SK-N-SH (cell line): ENCODE data around the gene ZEB1. TPM values are rescaled to one million over a fixed set of nuclear protein-coding genes. Genes with fewer than 3 reads are reported as not detected.

ENCODE experiments used
- CTCF ChIA-PET: fragments of 300-600, 350-600 bp; formaldehyde crosslinking; extraction: SDS; loops from one replicate; lab custom pipeline; 2021; lab: Yijun Ruan, JAX
- POLR2A ChIA-PET: fragments of 350-600 bp; sonication (Branson Sonifier 250); formaldehyde crosslinking; extraction: SDS; loops from one replicate; lab custom pipeline; 2020; ENCODE audit warnings: antibody characterized with exemption, inconsistent platforms; lab: Yijun Ruan, JAX
- DNase-seq: peaks from one replicate; pipeline ENCODE4 v3.0.0; 2012
- H2AFZ ChIP-seq: fragments of 200-600 bp; sonication (generic); 2 replicates; pipeline ENCODE4 v1.8.1; 2016; ENCODE audit warnings: antibody characterized with exemption, mild to moderate bottlenecking, low read depth
- H3F3A ChIP-seq: fragments of 200-600 bp; sonication (generic); replicated peaks from 2 replicates; pipeline ENCODE3; 2016; ENCODE audit warnings: antibody characterized with exemption, mild to moderate bottlenecking; ENCODE audit not compliant: insufficient read depth
- H3K27ac ChIP-seq, 2 experiments: fragments of 200-500 bp in 1 of 2; fragments of 200-600 bp in 1 of 2; sonication (Bioruptor generic) in 1 of 2; sonication (generic), shearing (Covaris generic) in 1 of 2; 2 replicates each; pipeline versions ENCODE4 v1.5.1 to v1.6.1; 2014 to 2016; ENCODE audit warnings: low read depth in 2 of 2, inconsistent platforms in 1 of 2, low read length in 1 of 2, mild to moderate bottlenecking in 1 of 2, mixed read lengths in 1 of 2
- H3K27me3 ChIP-seq: fragments of 200-600 bp; sonication (generic), shearing (Covaris generic); 2 replicates; pipeline ENCODE4 v1.6.1; 2016; ENCODE audit warnings: mixed run types; ENCODE audit not compliant: insufficient read depth
- H3K36me3 ChIP-seq, 2 experiments: fragments of 200-500 bp in 1 of 2; fragments of 200-600 bp in 1 of 2; sonication (Bioruptor generic) in 1 of 2; sonication (generic) in 1 of 2; replicated peaks in 1 of 2; 2 replicates each; pipeline versions ENCODE3 to v1.5.1; 2014 to 2016; ENCODE audit warnings: low read length in 1 of 2, mild to moderate bottlenecking in 1 of 2; ENCODE audit not compliant: insufficient read depth in 2 of 2, control insufficient read depth in 1 of 2
- H3K4me1 ChIP-seq, 2 experiments: fragments of 200-500 bp in 1 of 2; fragments of 200-600 bp in 1 of 2; sonication (Bioruptor generic) in 1 of 2; sonication (generic), shearing (Covaris generic) in 1 of 2; 2 replicates each; pipeline versions ENCODE4 v1.5.1 to v1.6.1; 2014 to 2016; ENCODE audit warnings: low read depth in 1 of 2, low read length in 1 of 2, mixed run types in 1 of 2; ENCODE audit not compliant: insufficient read depth in 2 of 2, control insufficient read depth in 1 of 2
- H3K4me2 ChIP-seq: fragments of 200-600 bp; sonication (generic), shearing (Covaris generic); 2 replicates; pipeline ENCODE4 v1.6.1; 2017; ENCODE audit warnings: mixed run types
- H3K4me3 ChIP-seq, 2 experiments: fragments of 200-500 bp in 1 of 2; fragments of 200-600 bp in 1 of 2; sonication (Bioruptor generic) in 1 of 2; sonication (generic), shearing (Covaris generic) in 1 of 2; 2 replicates each; pipeline versions ENCODE4 v1.5.1 to v1.8.1; 2014 to 2016; ENCODE audit warnings: low read depth in 2 of 2, inconsistent platforms in 1 of 2, low read length in 1 of 2, mild to moderate bottlenecking in 1 of 2, mixed read lengths in 1 of 2, moderate library complexity in 1 of 2
- H3K79me2 ChIP-seq: fragments of 200-600 bp; sonication (generic); 2 replicates; pipeline ENCODE4 v1.8.1; 2017; ENCODE audit warnings: mild to moderate bottlenecking; ENCODE audit not compliant: insufficient read depth
- H3K9ac ChIP-seq: fragments of 200-600 bp; sonication (generic); 2 replicates; pipeline ENCODE4 v1.6.1; 2017; ENCODE audit warnings: mixed run types
- H3K9me2 ChIP-seq: fragments of 200-600 bp; sonication (generic); 2 replicates; pipeline ENCODE4 v1.6.1; 2017; ENCODE audit warnings: mixed run types
- H3K9me3 ChIP-seq: fragments of 200-600 bp; sonication (generic); 2 replicates; pipeline ENCODE4 v1.6.1; 2017; ENCODE audit warnings: mixed run types, mild to moderate bottlenecking, moderate library complexity
- H4K20me1 ChIP-seq: fragments of 200-600 bp; sonication (generic); 2 replicates; pipeline ENCODE4 v1.6.1; 2017; ENCODE audit warnings: mild to moderate bottlenecking, mixed run types; ENCODE audit not compliant: insufficient read depth
- ELF1 ChIP-seq: IDR thresholded peaks from 2 replicates; pipeline ENCODE4 v1.4.0; 2012
- FOSL2 ChIP-seq: IDR thresholded peaks from 2 replicates; pipeline ENCODE4 v1.4.0; 2012; ENCODE audit warnings: low read depth, mild to moderate bottlenecking, moderate library complexity, borderline replicate concordance
- FOXJ3 ChIP-seq: sonication (generic); formaldehyde crosslinking; IDR thresholded peaks from 2 replicates; pipeline ENCODE4 v1.5.1; 2020; ENCODE audit warnings: mild to moderate bottlenecking, missing genetic modification reagents
- JUND ChIP-seq: IDR thresholded peaks from 2 replicates; pipeline ENCODE4 v1.4.0; 2012
- MXI1 ChIP-seq: IDR thresholded peaks from 2 replicates; pipeline ENCODE4 v1.6.1; 2012; ENCODE audit warnings: mild to moderate bottlenecking, low read depth, low read length, improper control_type of control experiment
- NFIC ChIP-seq: IDR thresholded peaks from 2 replicates; pipeline ENCODE4 v1.4.0; 2012; ENCODE audit warnings: borderline replicate concordance
- NRF1 ChIP-seq: IDR thresholded peaks from 2 replicates; pipeline ENCODE4 v1.6.1; 2012; ENCODE audit warnings: low read depth, mild to moderate bottlenecking, low read length
- POLR2AphosphoS5 ChIP-seq: IDR thresholded peaks from 2 replicates; pipeline ENCODE4 v1.6.1; 2012; ENCODE audit warnings: low read depth, low read length
- RAD21 ChIP-seq: IDR thresholded peaks from 2 replicates; pipeline ENCODE4 v1.6.1; 2012; ENCODE audit warnings: mild to moderate bottlenecking, low read length
- RCOR1 ChIP-seq: fragments of 150-350 bp; IDR thresholded peaks from 2 replicates; pipeline ENCODE4 v1.6.1; 2017; ENCODE audit warnings: antibody characterized with exemption, low read length
- RXRA ChIP-seq: IDR thresholded peaks from 2 replicates; pipeline ENCODE4 v1.4.0; 2012; ENCODE audit warnings: low read depth, mild to moderate bottlenecking, borderline replicate concordance
- SIN3A ChIP-seq: IDR thresholded peaks from 2 replicates; pipeline ENCODE4 v1.6.1; 2012; ENCODE audit warnings: low read depth, mild to moderate bottlenecking, low read length, moderate library complexity, borderline replicate concordance
- TAF1 ChIP-seq: IDR thresholded peaks from 2 replicates; pipeline ENCODE4 v1.6.1; 2012; ENCODE audit warnings: low read depth, mild to moderate bottlenecking, low read length, moderate library complexity, borderline replicate concordance
- USF1 ChIP-seq: IDR thresholded peaks from 2 replicates; pipeline ENCODE4 v1.4.0; 2012; ENCODE audit warnings: low read depth, borderline replicate concordance
- WGBS: methylation state at CpG from one replicate; pipeline ENCODE4 v1.1.6; 2017; ENCODE audit warnings: low lambda C conversion rate; 5-methylcytosine and 5-hydroxymethylcytosine counted together
- polyA plus RNA-seq, 3 experiments: library from polyadenylated mRNA; depleted of rRNA; stranded (reverse); fragments of >200 nt; gene quantifications; 2 replicates each; pipeline ENCODE4 v1.2.3, GENCODE V29; 2012
- TF ChIP-seq, protein P1 (sequence below): fragments of 150-350 bp; IDR thresholded peaks from 2 replicates; pipeline ENCODE4 v1.6.1; 2016; ENCODE audit warnings: mild to moderate bottlenecking, low read depth, low read length
- TF ChIP-seq, protein P2 (sequence below): IDR thresholded peaks from 2 replicates; pipeline ENCODE4 v1.4.0; 2012; ENCODE audit warnings: low read depth

ZEB1 gene
- polyA plus RNA-seq, 1 of the 3 experiments (the other 2 are of a cell fraction) = 5.4 TPM

GRCh38 chr10:31536302-31536701 is 217.3 kb downstream of the ZEB1 start:
- POLR2A ChIA-PET = no interaction called here
- TF ChIP-seq FOXJ3 (CRISPR knock-in tag) (no peak), RAD21 (no peak), TAF1 (no peak)
- Histone ChIP-seq H3K4me3 (no peak overlapping the region), H3K79me2 (no peaks in the 10 kb centered on the region), H4K20me1 (no peaks in the 10 kb centered on the region), H3K4me1 (peaks cover 0 to 4% of the 10 kb centered on the region in 2 experiments; a peak in 1 of 4 replicates), H3K4me2 (no peak overlapping the region), H3K9ac (no peak overlapping the region), H2AFZ (no peak overlapping the region), H3K36me3 (no peaks in the 10 kb centered on the region), H3K27me3 (no peaks in the 10 kb centered on the region), H3K9me3 (no peaks in the 10 kb centered on the region), H3K27ac (no peak overlapping the region), H3K9me2 (no peaks in the 10 kb centered on the region), H3F3A (no peaks in the 10 kb centered on the region)
- WGBS = 93% methylated on average over 3 of the region's 3 CpGs
- CTCF ChIA-PET = interaction anchor here (1.0 kb wide), 1 partner anchor 13 kb away, joined by 3 read pairs; no protein-coding TSS in a partner anchor
- DNase-seq = no peak

GRCh38 chr10:31549896-31550295 is 230.9 kb downstream of the ZEB1 start:
- H2AFZ ChIP-seq = no peak overlapping the region
- no peak overlapping the region for H3K4me2 ChIP-seq
- no peak overlapping the region for H3K4me3 ChIP-seq
- H3K9me3 ChIP-seq = no peaks in the 10 kb centered on the region
- H3K27me3 ChIP-seq = no peaks in the 10 kb centered on the region
- H3K36me3 ChIP-seq = no peaks in the 10 kb centered on the region
- no peak overlapping the region for H3K27ac ChIP-seq
- H3K9ac ChIP-seq = no peak overlapping the region
- POLR2A ChIA-PET = no interaction called here
- CTCF ChIA-PET = no interaction called here
- H3K4me1 ChIP-seq = no peaks in the 10 kb centered on the region
- no peaks in the 10 kb centered on the region for H3K9me2 ChIP-seq
- DNase-seq = no peak
- no peaks in the 10 kb centered on the region for H3K79me2 ChIP-seq
- TF ChIP-seq TAF1 = no peak
- no peak for TF ChIP-seq RCOR1
- no peak for TF ChIP-seq JUND
- TF ChIP-seq USF1 = no peak
- no peak for TF ChIP-seq ELF1
- TF ChIP-seq NFIC = no peak
- no peak for TF ChIP-seq RXRA
- TF ChIP-seq NRF1 = no peak
- TF ChIP-seq, protein P1, sequence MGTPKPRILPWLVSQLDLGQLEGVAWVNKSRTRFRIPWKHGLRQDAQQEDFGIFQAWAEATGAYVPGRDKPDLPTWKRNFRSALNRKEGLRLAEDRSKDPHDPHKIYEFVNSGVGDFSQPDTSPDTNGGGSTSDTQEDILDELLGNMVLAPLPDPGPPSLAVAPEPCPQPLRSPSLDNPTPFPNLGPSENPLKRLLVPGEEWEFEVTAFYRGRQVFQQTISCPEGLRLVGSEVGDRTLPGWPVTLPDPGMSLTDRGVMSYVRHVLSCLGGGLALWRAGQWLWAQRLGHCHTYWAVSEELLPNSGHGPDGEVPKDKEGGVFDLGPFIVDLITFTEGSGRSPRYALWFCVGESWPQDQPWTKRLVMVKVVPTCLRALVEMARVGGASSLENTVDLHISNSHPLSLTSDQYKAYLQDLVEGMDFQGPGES = no peak
- TF ChIP-seq MXI1 = no peak
- TF ChIP-seq POLR2AphosphoS5 = no peak
- no peak for TF ChIP-seq SIN3A
- no peak for TF ChIP-seq FOSL2
- TF ChIP-seq, protein P2, sequence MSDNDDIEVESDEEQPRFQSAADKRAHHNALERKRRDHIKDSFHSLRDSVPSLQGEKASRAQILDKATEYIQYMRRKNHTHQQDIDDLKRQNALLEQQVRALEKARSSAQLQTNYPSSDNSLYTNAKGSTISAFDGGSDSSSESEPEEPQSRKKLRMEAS = no peak
- H3F3A ChIP-seq = no peaks in the 10 kb centered on the region
- 47% methylated on average over 2 of the region's 2 CpGs for WGBS
- H4K20me1 ChIP-seq = no peaks in the 10 kb centered on the region
